Endodermal cell (in vitro differentiated cells): ENCODE measurements around the gene NRXN3. TPM values are rescaled to one million over a fixed set of nuclear protein-coding genes. Genes with fewer than 3 reads are reported as not detected.

Experiments used
- DNase-seq: peaks from one replicate; pipeline ENCODE4 v3.0.0-alpha.2; 2017
- H3K27ac ChIP-seq: 2 replicates; pipeline ENCODE4 v1.5.1; 2013; ENCODE audit warnings: mild to moderate bottlenecking, low read depth, low read length, moderate library complexity
- H3K27me3 ChIP-seq: 2 replicates; pipeline ENCODE4 v1.6.1; 2013; ENCODE audit warnings: mild to moderate bottlenecking, low read length, moderate library complexity; ENCODE audit not compliant: insufficient read depth, control insufficient read depth, poor library complexity, severe bottlenecking
- H3K36me3 ChIP-seq: 2 replicates; pipeline ENCODE4 v1.7.0; 2013; ENCODE audit warnings: mild to moderate bottlenecking, low read length, moderate library complexity; ENCODE audit not compliant: control insufficient read depth, insufficient read depth
- H3K4me1 ChIP-seq: one replicate; pipeline ENCODE4 v1.7.0; 2013; ENCODE audit warnings: low read length; ENCODE audit not compliant: control insufficient read depth, insufficient read depth
- H3K4me3 ChIP-seq: 2 replicates; pipeline ENCODE4 v1.5.1; 2013; ENCODE audit warnings: mild to moderate bottlenecking, low read length, moderate library complexity
- H3K9ac ChIP-seq: 2 replicates; pipeline ENCODE4 v1.6.1; 2013; ENCODE audit warnings: mild to moderate bottlenecking, low read length, moderate library complexity; ENCODE audit not compliant: poor library complexity, severe bottlenecking; ENCODE audit errors: extremely low read depth
- H3K9me3 ChIP-seq: 2 replicates; pipeline ENCODE4 v1.6.1; 2013; ENCODE audit warnings: mild to moderate bottlenecking, low read length, moderate library complexity; ENCODE audit not compliant: control insufficient read depth
- H3K27ac Mint-ChIP-seq: 2 replicates; pipeline ENCODE4 v1.8.0; 2020; ENCODE audit warnings: mixed read lengths
- H3K27me3 Mint-ChIP-seq: 2 replicates; pipeline ENCODE4 v1.8.0; 2021; ENCODE audit warnings: mild to moderate bottlenecking, mixed read lengths; ENCODE audit not compliant: insufficient read depth
- H3K36me3 Mint-ChIP-seq: 2 replicates; pipeline ENCODE4 v1.8.0; 2020; ENCODE audit warnings: low read depth, mixed read lengths
- H3K4me1 Mint-ChIP-seq: 2 replicates; pipeline ENCODE4 v1.8.0; 2020; ENCODE audit warnings: mixed read lengths
- H3K4me3 Mint-ChIP-seq: 2 replicates; pipeline ENCODE4 v1.8.0; 2020; ENCODE audit warnings: mild to moderate bottlenecking, moderate library complexity, mixed read lengths
- H3K9me3 Mint-ChIP-seq: 2 replicates; pipeline ENCODE4 v1.8.0; 2020; ENCODE audit warnings: mild to moderate bottlenecking, mixed read lengths
- WGBS, 2 experiments: methylation state at CpG; one replicate each; pipeline versions ENCODE4 v1.1.5 to v1.1.7; 2013; ENCODE audit warnings: missing lambda C conversion rate in 2 of 2, mixed read lengths in 1 of 2; ENCODE audit not compliant: insufficient coverage in 1 of 2, insufficient read length in 1 of 2; 5-methylcytosine and 5-hydroxymethylcytosine counted together
- total RNA-seq, 2 donors: library from RNA; stranded (reverse); fragmentation: NEBNext Ultra II Directional in 1 of 2; extraction: Animal tissue kit (Norgen Biotek cat#: 25700) in 1 of 2; gene quantifications; 2 replicates in 1 of 2; 3 replicates in 1 of 2; pipeline ENCODE4 v1.2.1, GENCODE V29; 2021
- TF ChIP-seq, protein P1 (sequence below): fragments of 200-600 bp; sonication (generic); conservative IDR thresholded peaks from 2 replicates; pipeline ENCODE4 v1.5.0; 2021; ENCODE audit warnings: antibody characterized with exemption, mild to moderate bottlenecking

The NRXN3 gene
- total RNA-seq, 2 donors from 2014 or later = 20.9 to 21.4 TPM

DNA sequence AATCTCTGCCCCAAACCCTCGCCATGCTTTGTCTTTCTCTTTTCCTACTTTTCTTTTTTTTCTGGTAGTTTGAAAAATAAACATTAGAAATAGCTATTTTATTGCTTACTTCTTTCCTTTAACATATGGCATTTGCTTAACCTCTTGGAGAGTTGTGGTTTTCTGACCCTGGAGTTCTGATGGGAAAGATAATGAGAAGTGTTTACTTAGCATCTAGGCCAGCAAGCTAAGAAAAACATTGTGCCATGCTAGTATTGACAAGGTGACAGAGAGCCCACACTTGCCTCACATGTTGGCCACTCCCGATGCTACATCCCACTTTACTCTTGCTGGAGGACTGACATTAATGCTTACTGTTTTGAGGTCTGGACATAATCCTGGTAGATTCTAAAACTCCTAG, 1154.9 kb downstream of the NRXN3 start:
- no peaks in the 10 kb centered on the region for H3K36me3 ChIP-seq
- Mint-ChIP-seq H3K4me3 (no peak overlapping the region), H3K36me3 (no peaks in the 10 kb centered on the region), H3K27me3 (peaks cover 2% of the 10 kb centered on the region), H3K4me1 (peaks cover 8% of the 10 kb centered on the region), H3K9me3 (no peaks in the 10 kb centered on the region), H3K27ac (no peak overlapping the region)
- no peak overlapping the region for H3K9ac ChIP-seq
- no peaks in the 10 kb centered on the region for H3K4me1 ChIP-seq
- TF ChIP-seq, protein P1, sequence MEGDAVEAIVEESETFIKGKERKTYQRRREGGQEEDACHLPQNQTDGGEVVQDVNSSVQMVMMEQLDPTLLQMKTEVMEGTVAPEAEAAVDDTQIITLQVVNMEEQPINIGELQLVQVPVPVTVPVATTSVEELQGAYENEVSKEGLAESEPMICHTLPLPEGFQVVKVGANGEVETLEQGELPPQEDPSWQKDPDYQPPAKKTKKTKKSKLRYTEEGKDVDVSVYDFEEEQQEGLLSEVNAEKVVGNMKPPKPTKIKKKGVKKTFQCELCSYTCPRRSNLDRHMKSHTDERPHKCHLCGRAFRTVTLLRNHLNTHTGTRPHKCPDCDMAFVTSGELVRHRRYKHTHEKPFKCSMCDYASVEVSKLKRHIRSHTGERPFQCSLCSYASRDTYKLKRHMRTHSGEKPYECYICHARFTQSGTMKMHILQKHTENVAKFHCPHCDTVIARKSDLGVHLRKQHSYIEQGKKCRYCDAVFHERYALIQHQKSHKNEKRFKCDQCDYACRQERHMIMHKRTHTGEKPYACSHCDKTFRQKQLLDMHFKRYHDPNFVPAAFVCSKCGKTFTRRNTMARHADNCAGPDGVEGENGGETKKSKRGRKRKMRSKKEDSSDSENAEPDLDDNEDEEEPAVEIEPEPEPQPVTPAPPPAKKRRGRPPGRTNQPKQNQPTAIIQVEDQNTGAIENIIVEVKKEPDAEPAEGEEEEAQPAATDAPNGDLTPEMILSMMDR = no peak
- DNase-seq = no peak
- H3K27ac ChIP-seq = no peak overlapping the region
- WGBS, 2 experiments = 96 to 100% methylated on average over 1 to 2 of the region's 2 CpGs
- H3K27me3 ChIP-seq = no peaks in the 10 kb centered on the region
- H3K4me3 ChIP-seq = no peak overlapping the region
- no peaks in the 10 kb centered on the region for H3K9me3 ChIP-seq

DNA sequence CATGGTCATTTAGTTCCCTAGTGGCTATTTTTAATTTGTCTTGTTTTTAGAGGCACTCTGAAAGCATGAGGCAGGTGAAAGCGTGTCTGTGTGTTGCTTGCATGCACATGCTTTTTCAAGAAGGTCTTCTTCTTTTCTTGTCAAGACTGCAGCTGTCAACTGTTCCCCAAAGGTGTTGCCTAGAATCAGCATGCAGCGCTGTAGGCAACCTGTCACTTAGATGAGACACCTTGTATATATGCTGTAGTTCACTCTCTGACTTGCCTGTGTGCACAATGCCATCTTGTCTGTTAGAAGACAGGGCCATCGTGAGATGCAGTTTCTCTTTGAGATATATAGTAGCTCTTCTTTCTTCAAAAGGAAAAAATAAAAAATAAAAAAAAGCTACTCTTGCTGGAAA, 1155.4 kb downstream of the NRXN3 start:
- no peaks in the 10 kb centered on the region for H3K9me3 Mint-ChIP-seq
- TF ChIP-seq, protein P1 = no peak
- no peak overlapping the region for H3K27ac Mint-ChIP-seq
- no peaks in the 10 kb centered on the region for H3K36me3 ChIP-seq
- no peak for DNase-seq
- no peaks in the 10 kb centered on the region for H3K27me3 ChIP-seq
- H3K4me3 Mint-ChIP-seq = no peak overlapping the region
- no peak overlapping the region for H3K4me3 ChIP-seq
- no peaks in the 10 kb centered on the region for H3K4me1 ChIP-seq
- no peaks in the 10 kb centered on the region for H3K36me3 Mint-ChIP-seq
- no peak overlapping the region for H3K9ac ChIP-seq
- 94 to 100% methylated on average over 1 to 3 of the region's 3 CpGs for WGBS, 2 experiments
- H3K4me1 Mint-ChIP-seq = peaks cover 8% of the 10 kb centered on the region
- no peaks in the 10 kb centered on the region for H3K9me3 ChIP-seq
- H3K27me3 Mint-ChIP-seq = peaks cover 2% of the 10 kb centered on the region
- no peak overlapping the region for H3K27ac ChIP-seq

DNA sequence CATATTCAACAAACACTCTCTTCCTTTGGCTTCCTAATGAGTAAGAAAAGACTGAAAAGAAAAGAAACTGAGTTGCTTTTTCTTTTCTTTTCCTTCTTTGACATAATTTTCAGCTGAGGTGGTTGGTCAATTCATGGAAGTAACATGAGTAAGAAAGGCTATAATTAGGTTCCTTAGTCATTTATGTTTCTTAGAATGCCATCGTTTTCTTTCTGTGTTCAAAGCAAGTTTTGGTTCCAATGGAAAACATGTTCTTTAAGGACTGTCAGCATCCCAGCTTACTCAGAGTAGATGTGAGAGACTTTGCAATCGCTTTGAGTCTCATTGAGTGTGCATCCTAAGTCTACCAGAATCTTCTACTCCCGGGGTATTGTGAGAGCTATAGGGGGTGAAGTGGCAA, 1158.7 kb downstream of the NRXN3 start:
- Histone ChIP-seq H3K27me3 (no peaks in the 10 kb centered on the region), H3K9me3 (no peaks in the 10 kb centered on the region), H3K4me1 (no peaks in the 10 kb centered on the region), H3K27ac (no peak overlapping the region), H3K4me3 (no peak overlapping the region), H3K36me3 (no peaks in the 10 kb centered on the region), H3K9ac (no peak overlapping the region)
- peaks cover 30% of the 10 kb centered on the region for H3K4me1 Mint-ChIP-seq
- H3K27me3 Mint-ChIP-seq = peaks cover 4% of the 10 kb centered on the region
- no peak for DNase-seq
- no peak overlapping the region for H3K27ac Mint-ChIP-seq
- WGBS, 2 experiments = 95 to 100% methylated on average over 2 to 3 of the region's 3 CpGs
- no peak overlapping the region for H3K4me3 Mint-ChIP-seq
- H3K36me3 Mint-ChIP-seq = no peaks in the 10 kb centered on the region
- TF ChIP-seq, protein P1 = no peak
- H3K9me3 Mint-ChIP-seq = no peaks in the 10 kb centered on the region
